GM23338 (cell line): ENCODE data around the gene GPR176. TPM values are rescaled to one million over a fixed set of nuclear protein-coding genes. Genes with fewer than 3 reads are reported as not detected.

Source experiments
- ATAC-seq: fragments of 200-7000 bp; cut with Tn5 transposase; 3 replicates; pipeline ENCODE4 v1.9.1; 2020
- DNase-seq: peaks from one replicate; pipeline ENCODE4 v3.0.0-alpha.2; 2015; ENCODE audit warnings: low spot score
- H2AFZ ChIP-seq: fragments of 200-600 bp; sonication (generic); 2 replicates; pipeline ENCODE4 v1.8.0; 2016; ENCODE audit warnings: antibody characterized with exemption, mild to moderate bottlenecking, moderate library complexity
- H3F3A ChIP-seq: fragments of 200-600 bp; sonication (generic); replicated peaks from 2 replicates; pipeline ENCODE4 v1.8.0; 2017; ENCODE audit warnings: antibody characterized with exemption, mixed run types, low read depth
- H3K27ac ChIP-seq: fragments of 200-600 bp; sonication (generic); 2 replicates; pipeline ENCODE4 v1.6.1; 2016; ENCODE audit warnings: low read depth
- H3K27me3 ChIP-seq: fragments of 200-600 bp; sonication (generic); 2 replicates; pipeline ENCODE4 v1.8.0; 2016; ENCODE audit warnings: mild to moderate bottlenecking, mixed run types, moderate library complexity; ENCODE audit not compliant: insufficient read depth
- H3K36me3 ChIP-seq: fragments of 200-600 bp; sonication (generic); 2 replicates; pipeline ENCODE4 v1.8.0; 2016; ENCODE audit warnings: mild to moderate bottlenecking; ENCODE audit not compliant: insufficient read depth
- H3K4me1 ChIP-seq: fragments of 200-600 bp; sonication (generic); 2 replicates; pipeline ENCODE4 v1.8.0; 2016; ENCODE audit warnings: mild to moderate bottlenecking, moderate library complexity; ENCODE audit not compliant: insufficient read depth
- H3K4me2 ChIP-seq: fragments of 200-600 bp; sonication (generic); 2 replicates; pipeline ENCODE4 v1.7.1; 2017; ENCODE audit warnings: mixed run types
- H3K4me3 ChIP-seq: fragments of 200-600 bp; sonication (generic); 2 replicates; pipeline ENCODE4 v1.6.1; 2016; ENCODE audit warnings: mixed run types
- H3K79me2 ChIP-seq: fragments of 200-600 bp; sonication (generic); replicated peaks from 2 replicates; pipeline ENCODE4 v1.8.0; 2017; ENCODE audit warnings: mild to moderate bottlenecking; ENCODE audit not compliant: insufficient read depth
- H3K9me2 ChIP-seq: fragments of 200-600 bp; sonication (generic); 2 replicates; pipeline ENCODE4 v1.8.0; 2017; ENCODE audit not compliant: insufficient read depth
- H4K20me1 ChIP-seq: fragments of 200-600 bp; sonication (generic); replicated peaks from 2 replicates; pipeline ENCODE4 v1.8.0; 2017; ENCODE audit warnings: mild to moderate bottlenecking; ENCODE audit not compliant: insufficient read depth
- H3K27ac Mint-ChIP-seq: 2 replicates; pipeline ENCODE4 v1.8.0; 2020; ENCODE audit warnings: inconsistent platforms, mild to moderate bottlenecking, moderate library complexity, mixed read lengths
- H3K27me3 Mint-ChIP-seq: 3 replicates; pipeline ENCODE4 v1.8.0; 2022; ENCODE audit warnings: low read depth, mild to moderate bottlenecking, moderate library complexity, mixed read lengths, inconsistent platforms; ENCODE audit not compliant: insufficient read depth, poor library complexity
- H3K36me3 Mint-ChIP-seq: 3 replicates; pipeline ENCODE4 v1.8.0; 2021; ENCODE audit warnings: low read depth, mild to moderate bottlenecking, inconsistent platforms, moderate library complexity, mixed read lengths
- H3K4me1 Mint-ChIP-seq: 3 replicates; pipeline ENCODE4 v1.8.0; 2020; ENCODE audit warnings: mild to moderate bottlenecking, inconsistent platforms, mixed read lengths
- H3K4me3 Mint-ChIP-seq: 3 replicates; pipeline ENCODE4 v1.8.0; 2021; ENCODE audit warnings: moderate library complexity, mild to moderate bottlenecking, inconsistent platforms, mixed read lengths
- H3K9me3 Mint-ChIP-seq: 3 replicates; pipeline ENCODE4 v1.8.0; 2020; ENCODE audit warnings: moderate library complexity, mild to moderate bottlenecking, inconsistent platforms, mixed read lengths
- EZH2 ChIP-seq: fragments of 200-600 bp; sonication (generic); IDR thresholded peaks from one replicate; pipeline ENCODE4 v1.8.0; 2017; ENCODE audit warnings: antibody characterized with exemption, mild to moderate bottlenecking, low read depth; ENCODE audit not compliant: unreplicated experiment
- EZH2phosphoT487 ChIP-seq: fragments of 200-600 bp; sonication (generic); IDR thresholded peaks from one replicate; pipeline ENCODE4 v1.8.1; 2018; ENCODE audit warnings: antibody characterized with exemption; ENCODE audit not compliant: unreplicated experiment
- JUNB ChIP-seq: IDR thresholded peaks from one replicate; pipeline ENCODE4 v1.6.1; 2016; ENCODE audit warnings: antibody characterized with exemption; ENCODE audit not compliant: unreplicated experiment
- NANOG ChIP-seq: IDR thresholded peaks from 2 replicates; pipeline ENCODE4 v1.6.1; 2016; ENCODE audit warnings: antibody characterized with exemption, borderline replicate concordance
- POLR2AphosphoS5 ChIP-seq: IDR thresholded peaks from 2 replicates; pipeline ENCODE4 v1.6.1; 2016; ENCODE audit warnings: antibody characterized with exemption, low read depth
- STAT1 ChIP-seq: IDR thresholded peaks from one replicate; pipeline ENCODE4 v1.6.1; 2016; ENCODE audit warnings: antibody characterized with exemption; ENCODE audit not compliant: unreplicated experiment
- ZNF114 ChIP-seq: fragments of 250-450 bp; sonication (Bioruptor Pico); IDR thresholded peaks from 2 replicates; pipeline ENCODE4 v1.5.0; 2020; ENCODE audit warnings: mild to moderate bottlenecking, moderate library complexity
- ZNF331 ChIP-seq: fragments of 250-450 bp; sonication (Bioruptor Pico); IDR thresholded peaks from 2 replicates; pipeline ENCODE4 v1.5.0; 2020; ENCODE audit warnings: low read depth, mild to moderate bottlenecking, moderate library complexity
- polyA plus RNA-seq: library from polyadenylated mRNA; unstranded; fragments of >200 nt; fragmentation: Nextera tagmentation; extraction: Ambion mirVana; gene quantifications from 2 replicates; pipeline ENCODE4 v1.2.1, GENCODE V29; 2016
- total RNA-seq: library from RNA; depleted of rRNA; stranded (reverse); fragments of >200 nt; shearing (Covaris generic); gene quantifications from 2 replicates; pipeline ENCODE4 v1.2.3, GENCODE V29; 2014
- TF ChIP-seq, protein P1 (sequence below): IDR thresholded peaks from 2 replicates; pipeline ENCODE4 v1.6.1; 2016; ENCODE audit warnings: antibody characterized with exemption
- TF ChIP-seq, protein P2 (sequence below), 2 experiments: fragments of 200-600 bp in 1 of 2; sonication (generic) in 1 of 2; conservative IDR thresholded peaks; 2 replicates each; pipeline versions ENCODE4 v1.5.1 to v1.6.1; 2016 to 2017; ENCODE audit warnings: antibody characterized with exemption in 2 of 2, low read depth in 2 of 2, mild to moderate bottlenecking in 2 of 2, moderate library complexity in 1 of 2
- TF ChIP-seq, protein P3 (sequence below): IDR thresholded peaks from one replicate; pipeline ENCODE4 v1.6.1; 2018; ENCODE audit warnings: antibody characterized with exemption; ENCODE audit not compliant: unreplicated experiment

Gene GPR176
- total and polyA plus RNA-seq, 2 experiments from 2014 or later, result 60.0 to 248 TPM

DNA sequence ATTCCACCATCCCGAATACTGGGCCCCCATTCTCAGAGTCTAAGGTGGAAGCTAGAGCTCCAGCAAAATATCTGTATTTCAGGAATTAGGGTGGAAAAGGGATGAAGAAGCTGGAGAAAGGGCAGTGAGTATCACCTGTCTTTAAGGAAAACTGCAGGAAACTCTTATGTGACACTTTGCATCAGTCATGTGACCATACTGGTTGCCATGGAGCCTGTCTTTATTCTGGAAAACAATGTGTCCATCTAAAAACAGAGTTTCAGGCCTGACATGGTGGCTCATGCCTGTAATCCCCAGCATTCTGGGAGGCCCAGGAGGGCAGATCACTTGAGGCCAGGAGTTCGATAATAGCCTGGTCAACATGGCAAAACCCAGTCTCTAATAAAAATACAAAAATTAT is 84.5 kb downstream of the GPR176 start (continued):
- no peak for TF ChIP-seq POLR2AphosphoS5

DNA sequence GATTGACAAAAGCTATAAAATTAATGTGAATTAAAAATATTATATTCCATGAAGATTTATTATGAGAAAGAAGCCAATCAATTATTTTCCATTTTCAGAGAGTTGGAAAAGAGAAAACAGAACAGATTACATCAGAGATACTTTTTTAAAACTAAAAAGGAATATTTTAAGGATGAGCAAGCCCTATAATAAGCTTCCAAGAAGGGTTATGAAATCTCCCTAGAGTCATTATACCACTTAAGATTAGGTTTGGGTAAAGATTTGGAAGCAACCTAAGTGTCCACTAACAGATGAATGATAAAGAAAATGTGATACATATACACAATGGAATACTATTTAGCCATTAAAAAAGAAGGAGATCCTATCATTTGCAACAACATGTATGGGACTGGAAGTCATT is 85.8 kb downstream of the GPR176 start:
- peaks cover 23% of the 10 kb centered on the region; the same call in 2 of the 3 replicates for H3K36me3 Mint-ChIP-seq
- H3K4me2 ChIP-seq, result no peak overlapping the region
- H3F3A ChIP-seq, result peaks cover 9% of the 10 kb centered on the region
- TF ChIP-seq EZH2, result no peak
- no peak for TF ChIP-seq STAT1
- TF ChIP-seq, protein P1, sequence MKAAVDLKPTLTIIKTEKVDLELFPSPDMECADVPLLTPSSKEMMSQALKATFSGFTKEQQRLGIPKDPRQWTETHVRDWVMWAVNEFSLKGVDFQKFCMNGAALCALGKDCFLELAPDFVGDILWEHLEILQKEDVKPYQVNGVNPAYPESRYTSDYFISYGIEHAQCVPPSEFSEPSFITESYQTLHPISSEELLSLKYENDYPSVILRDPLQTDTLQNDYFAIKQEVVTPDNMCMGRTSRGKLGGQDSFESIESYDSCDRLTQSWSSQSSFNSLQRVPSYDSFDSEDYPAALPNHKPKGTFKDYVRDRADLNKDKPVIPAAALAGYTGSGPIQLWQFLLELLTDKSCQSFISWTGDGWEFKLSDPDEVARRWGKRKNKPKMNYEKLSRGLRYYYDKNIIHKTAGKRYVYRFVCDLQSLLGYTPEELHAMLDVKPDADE, result no peak
- TF ChIP-seq ZNF331 (CRISPR knock-in tag), result no peak
- TF ChIP-seq POLR2AphosphoS5, result no peak
- TF ChIP-seq EZH2phosphoT487, result no peak
- DNase-seq, result no peak
- H3K27me3 ChIP-seq, result no peaks in the 10 kb centered on the region
- no peaks in the 10 kb centered on the region for H3K36me3 ChIP-seq
- H2AFZ ChIP-seq, result no peak overlapping the region
- no peak overlapping the region for H3K27ac ChIP-seq
- peaks cover 8% of the 10 kb centered on the region; the same call in 2 of the 3 replicates for H3K9me3 Mint-ChIP-seq
- ATAC-seq, result no peak
- H3K4me3 ChIP-seq, result no peak overlapping the region
- H3K4me1 Mint-ChIP-seq, result peaks cover 56% of the 10 kb centered on the region
- peaks cover 4% of the 10 kb centered on the region for H3K27me3 Mint-ChIP-seq
- peaks cover 99% of the 10 kb centered on the region for H3K79me2 ChIP-seq
- no peak overlapping the region for H3K4me3 Mint-ChIP-seq
- peaks cover 40% of the 10 kb centered on the region for H4K20me1 ChIP-seq
- H3K9me2 ChIP-seq, result peaks cover 14% of the 10 kb centered on the region
- H3K27ac Mint-ChIP-seq, result no peak overlapping the region
- peaks cover 50% of the 10 kb centered on the region for H3K4me1 ChIP-seq

DNA sequence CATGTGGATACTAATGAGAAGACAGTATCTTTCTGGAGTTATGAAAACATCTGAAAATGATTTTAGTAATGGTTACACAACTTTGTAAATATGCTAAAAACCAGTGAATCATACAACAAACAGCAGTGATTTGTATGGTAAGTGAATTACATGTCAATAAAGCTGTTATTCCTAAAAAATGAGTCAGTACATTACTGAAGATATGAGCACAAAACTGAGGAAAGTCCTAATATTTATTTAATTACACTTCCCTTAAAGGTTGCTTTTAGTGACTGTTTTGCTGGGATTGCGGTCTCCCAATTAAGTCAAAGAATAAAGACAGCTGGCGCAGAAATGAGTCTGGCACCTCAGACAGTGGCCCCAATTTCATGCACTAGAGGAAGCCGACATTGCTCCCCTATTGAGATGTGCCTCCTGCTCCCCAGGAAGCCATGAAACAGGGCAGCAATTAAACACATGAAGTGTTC is 86.5 kb downstream of the GPR176 start:
- H3K27me3 ChIP-seq, result no peaks in the 10 kb centered on the region
- no peak overlapping the region for H3K27ac Mint-ChIP-seq
- H3K4me3 Mint-ChIP-seq, result no peak overlapping the region
- peaks cover 1% of the 10 kb centered on the region; the same call in 1 of the 3 replicates for H3K9me3 Mint-ChIP-seq
- no peak overlapping the region for H3K4me2 ChIP-seq
- no peak overlapping the region for H2AFZ ChIP-seq
- no peak overlapping the region for H3K27ac ChIP-seq
- H3K36me3 Mint-ChIP-seq, result peaks cover 16% of the 10 kb centered on the region; the same call in 2 of the 3 replicates
- H3K9me2 ChIP-seq, result peaks cover 14% of the 10 kb centered on the region
- peaks cover 63% of the 10 kb centered on the region for H3K4me1 Mint-ChIP-seq
- ATAC-seq, result no peak
- H3K4me1 ChIP-seq, result peaks cover 57% of the 10 kb centered on the region
- TF ChIP-seq ZNF331 (CRISPR knock-in tag) (no peak), EZH2 (no peak), STAT1 (no peak), JUNB (no peak), EZH2phosphoT487 (no peak)
- H3K36me3 ChIP-seq, result no peaks in the 10 kb centered on the region
- H4K20me1 ChIP-seq, result peaks cover 47% of the 10 kb centered on the region
- no peak overlapping the region for H3K4me3 ChIP-seq
- peaks cover 4% of the 10 kb centered on the region for H3K27me3 Mint-ChIP-seq
- H3K79me2 ChIP-seq, result peaks cover 99% of the 10 kb centered on the region
- peaks cover 11% of the 10 kb centered on the region for H3F3A ChIP-seq
- no peak for DNase-seq

DNA sequence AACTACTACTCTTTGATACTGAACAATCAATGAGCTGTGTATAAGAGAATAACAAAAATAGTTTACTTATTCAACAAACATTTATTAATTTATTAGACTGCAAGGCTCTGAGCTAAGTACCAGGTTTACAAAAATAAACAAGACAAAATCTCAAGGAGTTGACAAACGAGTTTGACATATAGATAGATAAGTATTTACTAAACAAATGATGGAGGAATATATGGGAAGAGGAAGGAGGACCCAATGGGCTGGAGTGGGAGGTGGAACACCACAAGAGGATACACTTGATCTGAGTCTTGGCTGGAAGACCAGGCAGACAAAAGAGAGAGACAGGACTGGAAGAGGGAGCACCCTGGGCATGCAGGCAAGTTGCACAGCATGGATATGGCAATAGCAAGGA is 89.9 kb downstream of the GPR176 start:
- H3K79me2 ChIP-seq, result peaks cover 99% of the 10 kb centered on the region
- H4K20me1 ChIP-seq, result peaks cover 49% of the 10 kb centered on the region
- peaks cover 5% of the 10 kb centered on the region for H3K27me3 Mint-ChIP-seq
- H2AFZ ChIP-seq, result no peak overlapping the region
- DNase-seq (no peak), ATAC-seq (no peak)
- peaks cover 27% of the 10 kb centered on the region; the same call in 2 of the 3 replicates for H3K36me3 Mint-ChIP-seq
- peaks cover 14% of the 10 kb centered on the region for H3K9me2 ChIP-seq
- no peak overlapping the region for H3K4me3 ChIP-seq
- no peak overlapping the region for H3K4me2 ChIP-seq
- H3K4me3 Mint-ChIP-seq, result no peak overlapping the region
- H3K27ac ChIP-seq, result 0 out of 2 replicates have a peak overlapping the region, but pooled peaks have one; percentile 10
- peaks cover 62% of the 10 kb centered on the region for H3K4me1 Mint-ChIP-seq
- peaks cover 8% of the 10 kb centered on the region for H3F3A ChIP-seq
- H3K27me3 ChIP-seq, result no peaks in the 10 kb centered on the region
- H3K4me1 ChIP-seq, result peaks cover 55% of the 10 kb centered on the region
- no peak overlapping the region for H3K27ac Mint-ChIP-seq
- H3K36me3 ChIP-seq, result no peaks in the 10 kb centered on the region
- H3K9me3 Mint-ChIP-seq, result no peaks in the 10 kb centered on the region; the same call in 2 of the 3 replicates
- TF ChIP-seq, protein P2, sequence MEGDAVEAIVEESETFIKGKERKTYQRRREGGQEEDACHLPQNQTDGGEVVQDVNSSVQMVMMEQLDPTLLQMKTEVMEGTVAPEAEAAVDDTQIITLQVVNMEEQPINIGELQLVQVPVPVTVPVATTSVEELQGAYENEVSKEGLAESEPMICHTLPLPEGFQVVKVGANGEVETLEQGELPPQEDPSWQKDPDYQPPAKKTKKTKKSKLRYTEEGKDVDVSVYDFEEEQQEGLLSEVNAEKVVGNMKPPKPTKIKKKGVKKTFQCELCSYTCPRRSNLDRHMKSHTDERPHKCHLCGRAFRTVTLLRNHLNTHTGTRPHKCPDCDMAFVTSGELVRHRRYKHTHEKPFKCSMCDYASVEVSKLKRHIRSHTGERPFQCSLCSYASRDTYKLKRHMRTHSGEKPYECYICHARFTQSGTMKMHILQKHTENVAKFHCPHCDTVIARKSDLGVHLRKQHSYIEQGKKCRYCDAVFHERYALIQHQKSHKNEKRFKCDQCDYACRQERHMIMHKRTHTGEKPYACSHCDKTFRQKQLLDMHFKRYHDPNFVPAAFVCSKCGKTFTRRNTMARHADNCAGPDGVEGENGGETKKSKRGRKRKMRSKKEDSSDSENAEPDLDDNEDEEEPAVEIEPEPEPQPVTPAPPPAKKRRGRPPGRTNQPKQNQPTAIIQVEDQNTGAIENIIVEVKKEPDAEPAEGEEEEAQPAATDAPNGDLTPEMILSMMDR (conservative IDR thresholded peaks at IDR 0.05; ENCODE audit: low read depth in 2 of 2), result no peak
- TF ChIP-seq EZH2phosphoT487, result no peak
- TF ChIP-seq, protein P3, sequence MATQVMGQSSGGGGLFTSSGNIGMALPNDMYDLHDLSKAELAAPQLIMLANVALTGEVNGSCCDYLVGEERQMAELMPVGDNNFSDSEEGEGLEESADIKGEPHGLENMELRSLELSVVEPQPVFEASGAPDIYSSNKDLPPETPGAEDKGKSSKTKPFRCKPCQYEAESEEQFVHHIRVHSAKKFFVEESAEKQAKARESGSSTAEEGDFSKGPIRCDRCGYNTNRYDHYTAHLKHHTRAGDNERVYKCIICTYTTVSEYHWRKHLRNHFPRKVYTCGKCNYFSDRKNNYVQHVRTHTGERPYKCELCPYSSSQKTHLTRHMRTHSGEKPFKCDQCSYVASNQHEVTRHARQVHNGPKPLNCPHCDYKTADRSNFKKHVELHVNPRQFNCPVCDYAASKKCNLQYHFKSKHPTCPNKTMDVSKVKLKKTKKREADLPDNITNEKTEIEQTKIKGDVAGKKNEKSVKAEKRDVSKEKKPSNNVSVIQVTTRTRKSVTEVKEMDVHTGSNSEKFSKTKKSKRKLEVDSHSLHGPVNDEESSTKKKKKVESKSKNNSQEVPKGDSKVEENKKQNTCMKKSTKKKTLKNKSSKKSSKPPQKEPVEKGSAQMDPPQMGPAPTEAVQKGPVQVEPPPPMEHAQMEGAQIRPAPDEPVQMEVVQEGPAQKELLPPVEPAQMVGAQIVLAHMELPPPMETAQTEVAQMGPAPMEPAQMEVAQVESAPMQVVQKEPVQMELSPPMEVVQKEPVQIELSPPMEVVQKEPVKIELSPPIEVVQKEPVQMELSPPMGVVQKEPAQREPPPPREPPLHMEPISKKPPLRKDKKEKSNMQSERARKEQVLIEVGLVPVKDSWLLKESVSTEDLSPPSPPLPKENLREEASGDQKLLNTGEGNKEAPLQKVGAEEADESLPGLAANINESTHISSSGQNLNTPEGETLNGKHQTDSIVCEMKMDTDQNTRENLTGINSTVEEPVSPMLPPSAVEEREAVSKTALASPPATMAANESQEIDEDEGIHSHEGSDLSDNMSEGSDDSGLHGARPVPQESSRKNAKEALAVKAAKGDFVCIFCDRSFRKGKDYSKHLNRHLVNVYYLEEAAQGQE, result no peak
- no peak for TF ChIP-seq ZNF331 (CRISPR knock-in tag)
- no peak for TF ChIP-seq ZNF114 (CRISPR knock-in tag)
- no peak for TF ChIP-seq NANOG
- TF ChIP-seq EZH2, result no peak
- TF ChIP-seq POLR2AphosphoS5, result no peak
